ENCODE measurements around the gene HHLA2.
"Not testable (repeated sequence)": the region's sequence is repeated elsewhere in the genome, so short reads cannot be mapped to it uniquely, and the experiment has no call there.

The HHLA2 gene

DNA sequence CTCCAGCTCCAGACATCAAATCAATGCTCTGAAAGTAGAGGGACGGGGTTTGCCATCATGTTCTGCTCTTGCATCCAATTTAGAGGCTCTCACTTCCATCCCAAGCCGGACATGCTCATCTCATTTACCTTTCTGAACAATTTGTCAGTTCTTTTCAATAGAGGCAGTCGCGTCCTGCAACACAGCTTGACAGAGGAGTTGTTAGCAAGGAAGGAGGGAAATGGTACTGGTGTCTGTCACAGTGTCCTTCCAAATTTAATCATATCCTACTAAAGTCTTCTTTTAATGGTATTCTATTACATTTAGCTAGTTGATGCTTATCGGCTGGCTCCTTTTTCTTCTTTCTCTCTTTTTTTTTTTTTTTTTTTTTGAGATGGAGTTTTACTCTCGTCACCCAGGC, 45.6 kb downstream of the HHLA2 start:
- intact Hi-C loops (cut with DNase I), result no loop called here

DNA sequence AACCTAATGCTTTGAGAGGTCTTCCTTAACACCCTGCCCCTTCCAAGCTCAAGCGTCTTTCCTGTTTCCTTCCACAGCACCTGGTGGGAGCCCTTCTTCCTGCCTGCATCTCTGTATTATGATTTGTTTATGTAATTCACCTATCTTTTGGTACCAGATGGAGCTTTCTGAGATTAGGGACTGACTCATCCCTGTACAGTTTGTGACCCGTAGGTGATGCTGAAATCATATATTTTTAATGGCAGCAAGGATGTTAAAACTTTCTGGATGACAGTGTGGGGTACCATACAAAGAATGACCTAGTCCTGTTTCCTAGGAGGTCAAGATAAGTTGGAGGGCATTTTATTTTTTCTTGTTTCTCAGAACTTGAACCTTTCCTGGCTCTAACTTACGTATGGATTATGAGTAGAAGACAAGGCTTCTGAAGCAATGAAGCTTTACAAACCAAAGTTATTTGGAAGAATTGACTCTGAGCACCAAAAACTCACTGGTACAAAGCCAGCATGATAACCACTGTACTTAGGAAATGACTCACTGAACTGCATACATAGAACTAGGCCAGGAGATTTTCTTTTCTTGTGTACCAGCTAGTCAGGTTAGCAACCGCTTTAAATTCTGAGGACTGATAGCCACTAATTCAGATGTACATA, 46.6 kb downstream of the HHLA2 start:
- intact Hi-C loops (cut with DNase I), result no loop called here
- no peak for DNase-seq

More for the DNA sequence above, 45.6 kb downstream of the HHLA2 start:
- DNase-seq, result no peak

DNA sequence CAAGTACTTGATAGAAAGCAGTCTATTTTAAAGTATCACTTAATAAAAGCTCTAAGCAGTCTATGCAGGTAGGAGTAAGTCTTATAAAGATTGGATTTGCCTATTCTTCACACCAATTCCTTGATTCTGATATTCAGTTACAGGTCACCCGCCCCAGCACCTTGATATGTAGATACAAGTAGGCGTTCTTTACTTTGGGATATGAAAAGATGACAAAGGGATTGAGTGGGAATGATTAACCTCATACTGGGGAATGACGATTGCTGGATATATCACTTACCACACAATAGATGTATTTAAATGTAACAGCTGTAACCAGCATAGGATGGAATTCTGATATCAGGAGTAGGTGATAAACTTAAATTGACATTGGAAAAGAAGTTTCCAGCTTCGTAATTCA, 47.1 kb downstream of the HHLA2 start:
- intact Hi-C loops (cut with DNase I), result no loop called here
- no peak for DNase-seq

DNA sequence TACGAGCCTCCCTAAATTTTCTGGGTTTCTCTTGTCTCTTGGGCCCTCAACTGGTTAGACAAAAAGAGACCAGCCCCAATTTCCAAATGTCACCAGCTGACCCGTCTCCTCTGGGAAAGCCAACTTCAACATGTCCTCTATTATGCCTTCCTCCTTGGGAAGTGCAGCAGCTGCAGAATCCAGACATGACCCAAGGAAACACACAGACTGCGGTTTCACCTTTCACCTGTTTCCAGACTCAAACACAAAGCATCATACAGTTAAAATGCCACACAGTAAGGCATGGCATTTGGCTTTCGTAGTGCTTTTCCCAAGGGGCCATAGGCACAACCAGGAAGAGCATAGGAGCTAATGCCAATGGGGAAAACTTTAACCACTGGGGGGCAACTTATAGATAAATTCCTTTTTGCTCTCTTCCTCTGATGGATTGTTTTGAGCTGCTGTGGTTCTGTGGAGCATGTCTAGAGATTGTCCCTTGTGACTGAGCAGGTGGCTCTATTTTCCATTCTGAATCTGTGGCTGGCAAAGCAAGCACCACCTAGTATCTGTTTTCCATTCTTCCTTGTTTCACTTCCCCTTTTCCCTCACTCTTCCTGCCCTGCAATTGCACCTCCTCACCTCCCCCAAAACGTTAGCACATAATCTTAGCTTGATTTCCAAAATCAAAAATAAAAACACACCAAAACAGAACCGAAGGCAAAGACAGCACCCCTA, 49.3 kb downstream of the HHLA2 start:
- intact Hi-C loops (cut with DNase I), result no loop called here
- no peak for DNase-seq

DNA sequence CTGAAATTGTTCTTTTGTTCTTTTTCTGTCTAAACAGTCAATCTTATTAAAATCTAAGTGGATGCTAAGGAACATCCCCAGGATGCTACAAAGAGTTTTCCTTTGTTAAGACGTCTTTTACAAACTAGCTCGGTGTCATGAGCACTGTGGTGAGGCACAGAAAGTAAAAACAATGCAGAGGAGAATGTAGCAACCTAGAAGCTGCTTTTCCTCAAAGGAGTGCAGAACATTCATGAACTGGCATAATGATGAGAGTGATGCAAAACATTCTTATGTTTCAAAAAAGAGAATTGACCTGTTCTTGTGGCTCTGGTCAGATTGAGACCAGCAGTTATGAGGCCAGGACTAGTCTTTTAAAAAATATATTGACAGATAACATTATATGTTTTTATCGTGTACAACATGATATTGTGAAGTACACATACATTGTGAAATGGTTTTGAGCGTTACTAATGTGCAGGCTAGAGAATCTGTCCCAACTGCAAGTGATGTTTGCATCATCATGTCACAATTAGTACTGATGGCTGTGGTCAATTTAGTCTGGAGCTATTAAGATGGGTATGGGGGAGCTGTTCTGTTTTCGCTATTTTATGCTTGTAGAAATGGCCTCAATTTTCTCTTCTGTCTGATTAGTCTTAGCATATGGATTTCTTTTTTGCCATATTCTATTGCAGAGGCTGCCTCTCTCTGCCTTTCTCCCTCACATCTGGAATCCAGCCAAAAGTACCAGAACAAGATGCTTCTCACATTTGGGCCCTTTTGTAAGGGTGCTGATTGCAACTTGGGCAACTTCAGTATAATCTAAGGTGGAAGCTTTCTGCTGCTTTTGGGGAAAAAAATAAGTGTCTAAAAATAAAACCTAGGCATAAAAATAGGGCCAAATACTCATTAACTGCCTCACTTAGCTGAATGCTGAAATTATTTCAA, 50.2 kb downstream of the HHLA2 start:
- DNase-seq, result no peak
- intact Hi-C loops (cut with DNase I), result no loop called here

DNA sequence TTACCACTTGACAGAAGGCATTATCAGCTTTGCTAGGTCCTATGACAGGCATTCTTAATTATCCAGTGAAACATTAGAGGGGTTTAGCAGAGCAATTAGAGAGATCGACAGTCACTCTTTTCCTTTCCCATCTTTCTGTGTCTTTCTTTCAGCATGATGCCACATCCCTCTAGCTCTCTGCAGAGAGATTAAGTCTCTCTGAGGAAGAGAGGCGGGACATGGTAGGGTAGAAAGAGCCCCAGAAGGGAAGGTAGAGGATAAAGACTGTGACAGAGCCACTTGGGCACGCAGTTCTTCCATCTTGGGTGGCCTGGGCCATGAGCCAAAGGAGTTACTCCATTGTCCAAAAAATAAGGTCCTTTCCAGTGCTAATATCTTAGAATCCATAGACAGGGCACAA, 55.8 kb downstream of the HHLA2 start:
- DNase-seq, result no peak
- intact Hi-C loops (cut with DNase I), result no loop called here

DNA sequence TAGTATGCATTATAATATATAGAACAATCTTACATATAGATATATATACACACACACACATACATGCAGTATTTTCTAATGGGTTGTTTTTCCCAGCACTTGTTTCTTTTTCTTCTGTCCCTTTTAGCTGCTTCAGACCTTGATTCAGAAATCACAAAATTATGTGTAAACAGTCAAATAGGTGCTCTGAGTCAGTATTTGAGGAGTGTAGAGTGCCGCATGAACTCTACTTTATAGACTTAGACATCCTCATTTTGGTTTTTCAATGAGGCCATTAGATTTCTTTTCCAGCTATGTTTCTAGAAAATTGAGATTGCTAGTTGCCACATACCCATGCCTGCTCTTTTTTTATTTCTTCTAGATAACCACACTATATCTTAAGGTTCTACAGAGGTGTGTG, 58.2 kb downstream of the HHLA2 start:
- intact Hi-C loops (cut with DNase I), result no loop called here
- DNase-seq, result no peak

DNA sequence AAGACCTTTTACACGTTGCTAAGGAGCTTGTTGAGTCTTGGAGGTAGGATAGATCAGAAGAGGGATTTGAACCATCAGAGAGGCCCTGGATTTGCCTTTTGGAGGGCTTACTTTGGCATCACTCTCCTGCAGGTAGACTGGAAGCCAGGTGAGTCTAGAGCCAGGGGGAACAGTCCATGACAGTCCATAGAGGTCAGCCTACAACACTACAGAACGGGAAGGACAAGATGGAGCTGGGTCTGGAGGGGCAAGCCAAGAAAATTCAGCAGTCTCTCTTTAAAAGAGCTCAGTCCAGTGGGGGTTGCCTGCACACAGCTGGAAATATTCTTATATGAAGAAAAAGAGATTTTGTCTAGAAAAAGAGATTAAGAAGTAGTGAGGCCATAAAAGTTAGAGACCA, 60.7 kb downstream of the HHLA2 start:
- no peak for DNase-seq
- intact Hi-C loops (cut with DNase I), result no loop called here

DNA sequence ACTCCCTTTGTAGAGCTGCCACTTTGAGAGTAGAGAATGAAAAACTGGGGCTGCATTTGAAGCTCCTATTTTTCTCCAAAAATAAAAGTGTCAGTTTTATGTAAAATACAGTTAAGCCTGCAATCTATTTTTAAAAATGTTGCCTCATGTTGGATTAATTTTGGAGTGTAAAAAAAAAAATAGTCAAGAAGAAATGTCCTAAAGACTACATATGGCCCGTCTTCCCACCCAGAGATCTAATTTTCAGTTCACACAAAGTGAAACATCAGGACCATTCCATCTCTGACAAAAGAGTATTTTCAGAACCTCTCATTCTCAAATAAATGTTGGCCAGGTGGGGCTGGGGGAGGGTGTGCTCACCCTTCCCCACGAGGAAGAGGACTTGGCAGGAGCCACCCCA, 62.7 kb downstream of the HHLA2 start:
- DNase-seq, result peak in 2 of 10 donors; percentile 11 to 64
- intact Hi-C loops (cut with DNase I), result no loop called here

DNA sequence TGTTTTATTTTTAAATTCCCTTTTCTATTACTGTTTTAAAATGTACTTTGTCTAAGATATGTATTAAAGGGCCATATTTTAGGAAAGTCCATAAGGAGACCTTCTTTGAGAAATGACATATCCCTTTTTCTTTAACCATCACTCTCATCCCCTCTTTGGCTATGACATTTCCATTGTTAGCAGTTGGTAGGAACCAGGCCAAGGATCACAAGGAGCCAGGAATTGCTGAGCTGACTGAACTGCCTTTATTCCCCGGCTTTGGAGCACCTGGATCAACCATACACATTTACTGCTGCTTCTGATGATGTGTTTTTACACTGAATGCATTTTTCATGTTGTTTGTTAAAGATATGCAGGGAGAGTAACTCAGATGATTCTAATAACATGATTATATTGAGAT, 79.7 kb downstream of the HHLA2 start:
- no peak for DNase-seq
- intact Hi-C loops (cut with DNase I), result no loop called here

DNA sequence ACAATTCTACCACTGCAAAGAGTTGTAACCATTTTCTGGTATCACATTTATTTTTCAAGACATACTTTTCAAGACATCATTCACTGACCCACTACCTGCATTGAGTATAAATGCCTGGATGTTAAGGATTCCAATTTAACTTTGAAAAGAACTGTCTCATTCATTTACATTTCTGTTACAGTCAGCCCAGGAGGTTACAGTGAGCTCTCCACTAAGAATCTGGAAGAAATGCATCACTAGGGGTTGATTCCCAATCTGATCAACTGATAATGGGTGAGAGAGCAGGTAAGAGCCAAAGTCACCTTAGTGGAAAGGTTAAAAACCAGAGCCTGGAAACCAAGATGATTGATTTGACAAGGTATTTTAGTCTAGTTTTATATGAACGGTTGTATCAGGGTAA, 81.0 kb downstream of the HHLA2 start:
- intact Hi-C loops (cut with DNase I), result no loop called here
- no peak for DNase-seq

DNA sequence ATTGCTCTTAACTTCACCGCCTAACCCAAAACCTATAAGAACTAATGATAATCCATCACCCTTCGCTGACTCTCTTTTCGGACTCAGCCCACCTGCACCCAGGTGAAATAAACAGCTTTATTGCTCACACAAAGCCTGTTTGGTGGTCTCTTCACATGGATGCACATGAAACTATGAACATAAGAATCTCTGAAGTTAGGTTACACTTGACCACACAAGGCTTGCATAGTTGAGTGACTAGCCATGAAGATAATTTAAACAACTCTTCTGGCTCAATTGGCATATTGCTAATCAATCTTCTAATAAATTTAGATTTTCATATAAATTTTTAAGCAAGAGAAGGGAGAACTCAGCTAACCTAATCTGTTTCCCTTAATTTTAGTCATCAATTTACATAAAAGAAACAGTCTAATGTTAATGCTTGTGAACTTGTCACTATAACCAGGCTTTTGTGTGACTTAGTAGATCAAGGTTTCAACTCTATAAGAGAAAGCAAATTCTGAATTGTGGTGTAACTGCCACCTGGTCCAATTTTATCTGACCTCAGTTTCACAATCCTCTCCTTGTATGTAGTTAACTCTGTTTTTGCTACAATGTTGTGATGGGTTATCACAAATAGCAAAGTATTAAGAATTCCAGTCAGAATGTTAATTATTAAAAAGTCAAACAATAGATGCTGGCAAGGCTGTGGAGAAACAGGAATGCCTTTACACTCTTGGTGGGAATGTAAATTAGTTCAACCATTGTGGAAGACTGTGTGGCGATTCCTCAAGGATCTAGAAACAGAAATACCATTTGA, 82.0 kb downstream of the HHLA2 start:
- DNase-seq, result no peak

DNA sequence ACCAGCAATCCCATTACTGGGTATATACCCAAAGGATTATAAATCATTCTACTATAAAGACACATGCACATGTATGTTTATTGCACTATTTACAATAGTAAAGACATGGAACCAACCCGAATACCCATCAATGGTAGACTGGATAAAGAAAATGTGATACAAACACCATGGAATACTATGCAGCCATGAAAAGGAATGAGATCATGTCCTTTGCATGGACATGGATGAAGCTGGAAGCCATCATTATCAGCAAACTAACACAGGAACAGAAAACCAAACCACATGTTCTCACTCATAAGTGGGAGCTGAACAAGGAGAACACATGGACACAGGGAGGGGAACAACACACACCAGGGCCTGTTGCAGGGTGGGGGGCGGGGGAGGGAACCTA, 82.6 kb downstream of the HHLA2 start:
- intact Hi-C loops (cut with DNase I); DNase-seq: not testable (repeated sequence)

More for the DNA sequence above, 82.0 kb downstream of the HHLA2 start:
- intact Hi-C loops (cut with DNase I), result no loop called here

DNA sequence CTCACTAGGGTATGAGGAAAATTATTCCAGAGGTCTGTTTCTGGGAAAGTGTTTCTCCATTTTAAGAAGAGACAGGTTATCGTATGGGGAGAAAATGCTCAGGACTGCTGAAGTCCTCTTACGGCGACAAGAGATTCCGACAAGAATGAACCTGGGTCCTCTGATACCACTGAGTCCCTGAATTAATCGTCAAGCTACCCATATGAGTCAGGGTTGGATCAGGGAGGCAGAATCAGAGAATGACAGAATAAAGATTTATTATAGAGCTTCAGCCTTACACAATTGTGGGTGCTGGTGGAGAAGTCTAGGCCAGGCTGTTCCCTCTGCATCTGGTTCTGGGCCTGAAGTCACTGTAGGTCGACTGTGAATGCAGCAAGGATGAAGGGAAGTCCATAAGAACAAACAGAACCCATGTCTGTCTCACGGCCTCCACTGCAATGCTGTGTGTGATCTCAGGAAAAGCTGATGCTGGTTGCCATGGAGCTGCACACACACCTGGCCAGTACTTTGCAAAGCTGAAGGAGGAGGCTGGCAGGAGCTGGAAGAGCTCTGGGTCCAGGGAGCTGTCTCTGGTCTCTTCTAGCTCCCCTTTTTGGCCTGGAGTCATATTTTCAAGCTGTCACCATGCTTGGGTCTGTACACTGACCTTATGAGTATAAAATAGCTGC, 83.9 kb downstream of the HHLA2 start:
- intact Hi-C loops (cut with DNase I), result no loop called here
- peak in 6 of 10 donors; percentile 17 to 87 (median 66) for DNase-seq

DNA sequence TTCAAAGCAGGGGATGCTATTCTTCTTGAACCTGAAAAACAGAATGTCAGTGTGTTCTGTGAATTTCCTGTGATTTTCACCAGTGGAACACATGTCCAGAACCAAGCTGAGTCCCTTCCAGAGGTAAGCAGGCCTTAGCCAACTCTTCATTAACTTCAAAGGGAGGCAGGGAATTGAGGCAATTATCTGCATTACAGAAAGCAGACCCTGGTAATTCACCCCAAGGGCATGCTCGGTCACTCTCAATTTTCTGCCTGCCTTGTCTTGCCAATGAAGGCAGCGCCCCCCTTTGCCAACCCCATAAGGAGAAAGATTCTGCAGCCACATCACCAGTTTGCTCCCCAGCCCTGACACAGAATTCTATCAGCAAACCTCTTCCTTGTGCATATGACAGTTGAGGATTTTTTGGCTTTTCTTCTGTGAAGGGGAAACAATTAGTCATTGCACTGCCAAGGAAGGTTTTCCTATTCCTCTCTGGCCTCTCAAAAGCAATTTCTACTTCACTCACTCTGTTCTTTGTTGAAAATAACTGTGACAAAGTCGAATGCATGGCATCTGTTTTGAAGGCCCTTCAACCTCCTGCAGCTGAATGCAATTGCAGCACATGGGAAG, 85.3 kb downstream of the HHLA2 start:
- intact Hi-C loops (cut with DNase I), result no loop called here
- DNase-seq, result no peak

DNA sequence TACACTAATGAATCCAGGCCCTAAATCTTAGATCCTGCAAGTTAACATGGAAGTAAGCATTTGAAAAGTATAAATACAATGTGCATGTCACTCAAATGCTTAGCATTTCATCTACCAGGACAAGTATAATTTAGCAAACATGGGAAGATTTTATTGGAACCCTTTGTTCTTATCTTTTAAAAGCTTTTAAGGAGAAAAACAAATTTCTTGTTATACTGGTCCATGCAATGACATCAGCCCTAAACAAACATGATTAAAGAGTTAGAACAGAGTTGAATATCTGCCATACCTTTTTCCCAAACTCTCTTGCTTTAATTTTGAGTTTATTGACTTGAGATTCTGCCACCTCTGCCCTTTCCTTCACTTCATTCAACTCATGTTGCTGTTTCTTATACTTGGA, 87.0 kb downstream of the HHLA2 start:
- intact Hi-C loops (cut with DNase I), result no loop called here
- no peak for DNase-seq

DNA sequence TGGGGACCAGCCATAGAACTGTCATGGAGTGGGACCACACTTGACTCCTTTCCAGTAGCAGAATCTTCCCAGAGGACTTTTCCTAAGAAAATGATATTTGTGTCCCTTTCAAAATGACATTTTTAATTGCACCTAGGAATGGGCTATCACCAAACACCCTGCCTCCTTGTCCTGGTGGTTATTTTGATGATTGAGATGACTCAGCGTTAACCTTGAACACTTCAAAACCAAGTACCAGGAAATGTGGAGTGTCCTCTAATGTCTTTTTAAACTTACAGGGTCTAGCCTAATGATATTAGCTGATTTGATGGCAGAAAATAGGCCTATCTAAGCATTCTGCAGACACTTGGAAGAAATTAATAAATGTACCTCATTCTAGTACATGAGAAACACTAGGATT, 90.7 kb downstream of the HHLA2 start:
- DNase-seq, result no peak
- intact Hi-C loops (cut with DNase I), result no loop called here

DNA sequence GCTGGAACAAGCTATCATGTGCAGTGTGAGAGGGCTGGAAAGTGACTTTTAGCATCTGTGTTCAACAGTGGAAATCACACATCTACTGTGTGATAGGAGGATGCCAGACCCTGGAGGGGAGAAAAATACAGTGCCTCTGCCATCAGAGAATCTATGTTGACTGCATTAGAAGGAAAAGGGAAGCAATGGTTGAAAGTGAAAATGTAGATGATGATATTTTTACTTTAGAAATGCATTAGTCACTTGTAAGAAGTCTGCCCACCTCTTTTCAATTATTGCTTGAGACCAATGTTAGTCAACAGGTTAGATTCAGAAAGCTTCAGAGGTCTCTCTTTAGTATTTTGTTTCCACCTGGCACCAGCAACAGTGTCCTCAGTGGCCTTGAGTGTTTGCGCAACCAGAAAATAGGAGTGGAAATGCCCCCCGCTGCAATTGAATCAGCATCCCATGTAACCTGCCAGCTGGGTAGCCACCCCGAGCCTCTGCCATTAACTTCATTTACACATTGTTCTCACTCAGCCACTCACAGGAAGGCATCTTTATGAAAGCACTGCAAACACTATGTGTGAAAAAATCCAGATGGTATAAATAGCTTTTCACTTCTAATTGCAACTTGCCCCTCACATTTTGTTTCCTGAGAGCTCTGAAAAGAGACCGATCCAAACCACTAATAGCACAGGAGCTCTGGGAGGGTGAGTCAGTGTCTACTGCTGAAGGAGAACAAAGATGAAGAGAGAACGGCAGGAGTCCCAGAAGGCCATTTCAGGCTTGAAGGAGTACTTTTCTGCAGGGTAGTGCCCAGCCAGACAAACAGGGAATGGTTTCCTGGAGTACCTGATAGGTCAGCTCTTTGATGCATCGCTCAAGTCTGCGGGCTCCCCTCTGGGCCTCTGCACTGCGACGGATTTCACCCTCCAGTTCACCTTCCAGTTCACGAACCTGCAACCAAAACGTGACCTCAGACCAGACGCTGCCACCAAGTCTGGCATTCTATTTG, 92.1 kb downstream of the HHLA2 start:
- peak in 4 of 10 donors; percentile 37 to 77 (median 55) for DNase-seq
- intact Hi-C loops (cut with DNase I), result no loop called here

All from posterior cingulate gyrus (tissue), 11 donors.